ENCODE measurements around the gene RNASET2. TPM values are rescaled to one million over a fixed set of nuclear protein-coding genes. Genes with fewer than 3 reads are reported as not detected.

Gene RNASET2
- total RNA-seq, 2 donors from 2014 or later: 25.8 to 29.3 TPM

- peaks cover 7% of the 10 kb centered on the region for H3K4me1 ChIP-seq (ENCODE audit: control insufficient read depth, insufficient read depth, low read length)
- Mint-ChIP-seq H3K4me1 (peaks cover 16% of the 10 kb centered on the region), H3K36me3 (ENCODE audit: low read depth) (peaks cover 9% of the 10 kb centered on the region), H3K27me3 (ENCODE audit: insufficient read depth) (peaks cover 5% of the 10 kb centered on the region), H3K9me3 (peaks cover 15% of the 10 kb centered on the region), H3K4me3 (no peak overlapping the region), H3K27ac (no peak overlapping the region)
- 96 to 100% methylated on average over 5 to 8 of the region's 8 CpGs for WGBS, 2 experiments (ENCODE audit: insufficient coverage in 1 of 2, insufficient read length in 1 of 2)
- no peaks in the 10 kb centered on the region for H3K27me3 ChIP-seq (ENCODE audit: control insufficient read depth, insufficient read depth, low read length, poor library complexity, severe bottlenecking)
- H3K27ac ChIP-seq (ENCODE audit: low read depth, low read length): no peak overlapping the region
- DNase-seq: no peak
- no peak for TF ChIP-seq CTCF (conservative IDR thresholded peaks at IDR 0.05)
- H3K36me3 ChIP-seq (ENCODE audit: control insufficient read depth, insufficient read depth, low read length): peaks cover 3% of the 10 kb centered on the region
- H3K9ac ChIP-seq (ENCODE audit: extremely low read depth, low read length, poor library complexity, severe bottlenecking): no peak overlapping the region
- no peak overlapping the region for H3K4me3 ChIP-seq (ENCODE audit: low read length)
- H3K9me3 ChIP-seq (ENCODE audit: control insufficient read depth, low read length): peaks cover 18% of the 10 kb centered on the region
Measured at GRCh38 chr6:166971271-166971670, 14.9 kb upstream of the RNASET2 start.

GRCh38 chr6:166970776-166971175 is 14.4 kb upstream of the RNASET2 start:
- H3K4me3 Mint-ChIP-seq: no peak overlapping the region
- H3K27ac ChIP-seq (ENCODE audit: low read depth, low read length): no peak overlapping the region
- peaks cover 10% of the 10 kb centered on the region for H3K36me3 Mint-ChIP-seq (ENCODE audit: low read depth)
- no peak overlapping the region for H3K4me3 ChIP-seq (ENCODE audit: low read length)
- H3K27ac Mint-ChIP-seq: no peak overlapping the region
- peaks cover 20% of the 10 kb centered on the region for H3K9me3 Mint-ChIP-seq
- H3K27me3 ChIP-seq (ENCODE audit: control insufficient read depth, insufficient read depth, low read length, poor library complexity, severe bottlenecking): no peaks in the 10 kb centered on the region
- H3K4me1 ChIP-seq (ENCODE audit: control insufficient read depth, insufficient read depth, low read length): peaks cover 7% of the 10 kb centered on the region
- peaks cover 10% of the 10 kb centered on the region for H3K27me3 Mint-ChIP-seq (ENCODE audit: insufficient read depth)
- WGBS, 2 experiments (ENCODE audit: insufficient coverage in 1 of 2, insufficient read length in 1 of 2): 95 to 98% methylated on average over 7 to 17 of the region's 17 CpGs
- H3K9ac ChIP-seq (ENCODE audit: extremely low read depth, low read length, poor library complexity, severe bottlenecking): no peak overlapping the region
- DNase-seq: no peak
- H3K36me3 ChIP-seq (ENCODE audit: control insufficient read depth, insufficient read depth, low read length): peaks cover 3% of the 10 kb centered on the region
- H3K9me3 ChIP-seq (ENCODE audit: control insufficient read depth, low read length): peaks cover 18% of the 10 kb centered on the region
- no peak for TF ChIP-seq CTCF (conservative IDR thresholded peaks at IDR 0.05)
- peaks cover 16% of the 10 kb centered on the region for H3K4me1 Mint-ChIP-seq

- H3K36me3 ChIP-seq (ENCODE audit: control insufficient read depth, insufficient read depth, low read length): peaks cover 3% of the 10 kb centered on the region
- peaks cover 11% of the 10 kb centered on the region for H3K27me3 Mint-ChIP-seq (ENCODE audit: insufficient read depth)
- no peak overlapping the region for H3K27ac Mint-ChIP-seq
- H3K9ac ChIP-seq (ENCODE audit: extremely low read depth, low read length, poor library complexity, severe bottlenecking): no peak overlapping the region
- H3K9me3 Mint-ChIP-seq: peaks cover 24% of the 10 kb centered on the region
- H3K27ac ChIP-seq (ENCODE audit: low read depth, low read length): no peak overlapping the region
- H3K4me1 Mint-ChIP-seq: peaks cover 16% of the 10 kb centered on the region
- no peak for DNase-seq
- H3K9me3 ChIP-seq (ENCODE audit: control insufficient read depth, low read length): peaks cover 18% of the 10 kb centered on the region
- H3K4me1 ChIP-seq (ENCODE audit: control insufficient read depth, insufficient read depth, low read length): peaks cover 7% of the 10 kb centered on the region
- no peak overlapping the region for H3K4me3 ChIP-seq (ENCODE audit: low read length)
- H3K27me3 ChIP-seq (ENCODE audit: control insufficient read depth, insufficient read depth, low read length, poor library complexity, severe bottlenecking): no peaks in the 10 kb centered on the region
- peaks cover 10% of the 10 kb centered on the region for H3K36me3 Mint-ChIP-seq (ENCODE audit: low read depth)
- TF ChIP-seq CTCF (conservative IDR thresholded peaks at IDR 0.05): no peak
- no peak overlapping the region for H3K4me3 Mint-ChIP-seq
Measured at GRCh38 chr6:166970091-166970490, 13.7 kb upstream of the RNASET2 start.

Measured in endodermal cell (in vitro differentiated cells).